ENCODE measurements around the gene TOP1.

GRCh38 chr20:41101660-41102059 is 73.0 kb downstream of the TOP1 start:
- TF ChIP-seq BHLHE40 (IDR thresholded peaks at IDR 0.05; ENCODE audit: borderline replicate concordance) (no peak), SP1 (IDR thresholded peaks at IDR 0.05) (no peak), L3MBTL2 (conservative IDR thresholded peaks at IDR 0.05) (no peak), FOXM1 (IDR thresholded peaks at IDR 0.05; ENCODE audit: borderline replicate concordance) (no peak), TARDBP (IDR thresholded peaks at IDR 0.05) (no peak), FOXK2 (IDR thresholded peaks at IDR 0.05) (no peak), NFRKB (IDR thresholded peaks at IDR 0.05) (no peak), SUZ12 (IDR thresholded peaks at IDR 0.05) (no peak), FOXA1 (IDR thresholded peaks at IDR 0.05) (no peak), LEF1 (IDR thresholded peaks at IDR 0.05; ENCODE audit: borderline replicate concordance) (no peak)
